ENCODE data around the gene MFAP5. TPM values are rescaled to one million over a fixed set of nuclear protein-coding genes. Genes with fewer than 3 reads are reported as not detected.

Gene MFAP5
- total RNA-seq, 1 experiment from 2014 or later: not detected

- intact Hi-C loops (cut with micrococcal nuclease; ENCODE audit: unreplicated experiment): no loop called here
- H3K4me3 Mint-ChIP-seq (ENCODE audit: low read depth, unreplicated experiment): no peak overlapping the region
Measured at GRCh38 chr12:8675591-8676036, 13.0 kb upstream of the MFAP5 start.

GRCh38 chr12:8672381-8672780, 9.8 kb upstream of the MFAP5 start:
- Mint-ChIP-seq H3K9me3 (ENCODE audit: low read depth, unreplicated experiment) (peaks cover 2% of the 10 kb centered on the region), H3K36me3 (ENCODE audit: insufficient read depth, unreplicated experiment) (no peaks in the 10 kb centered on the region), H3K27ac (ENCODE audit: unreplicated experiment) (no peak overlapping the region), H3K4me1 (ENCODE audit: low read depth, unreplicated experiment) (peaks cover 12% of the 10 kb centered on the region), H3K27me3 (ENCODE audit: unreplicated experiment) (no peaks in the 10 kb centered on the region), H3K4me3 (ENCODE audit: low read depth, unreplicated experiment) (no peak overlapping the region)
- BruUV-seq (replicated peaks): no TSS peak
- CTCF ChIA-PET: no interaction called here
- no peak for TF ChIP-seq CTCF (IDR thresholded peaks at IDR 0.05; ENCODE audit: unreplicated experiment)
- no peak for DNase-seq
- intact Hi-C loops (cut with micrococcal nuclease; ENCODE audit: unreplicated experiment): no loop called here

More at GRCh38 chr12:8675591-8676036, 13.0 kb upstream of the MFAP5 start:
- Mint-ChIP-seq H3K27me3 (ENCODE audit: unreplicated experiment) (no peaks in the 10 kb centered on the region), H3K36me3 (ENCODE audit: insufficient read depth, unreplicated experiment) (no peaks in the 10 kb centered on the region), H3K9me3 (ENCODE audit: low read depth, unreplicated experiment) (peaks cover 2% of the 10 kb centered on the region), H3K4me1 (ENCODE audit: low read depth, unreplicated experiment) (peaks cover 12% of the 10 kb centered on the region), H3K27ac (ENCODE audit: unreplicated experiment) (peak overlapping the region; percentile 33)
- DNase-seq: no peak
- CTCF ChIA-PET: no interaction called here
- BruUV-seq (replicated peaks): no TSS peak
- TF ChIP-seq CTCF (IDR thresholded peaks at IDR 0.05; ENCODE audit: unreplicated experiment): no peak

GRCh38 chr12:8668441-8668840, 5.8 kb upstream of the MFAP5 start:
- no peak for DNase-seq
- H3K4me1 Mint-ChIP-seq (ENCODE audit: low read depth, unreplicated experiment): no peaks in the 10 kb centered on the region
- BruUV-seq (replicated peaks): no TSS peak
- CTCF ChIA-PET: interaction anchor here (1.1 kb wide), 1 partner anchor 11 kb away, joined by 3 read pairs; no protein-coding TSS in a partner anchor
- peaks cover 2% of the 10 kb centered on the region for H3K9me3 Mint-ChIP-seq (ENCODE audit: low read depth, unreplicated experiment)
- H3K27ac Mint-ChIP-seq (ENCODE audit: unreplicated experiment): no peak overlapping the region
- peaks cover 13% of the 10 kb centered on the region for H3K27me3 Mint-ChIP-seq (ENCODE audit: unreplicated experiment)
- no peaks in the 10 kb centered on the region for H3K36me3 Mint-ChIP-seq (ENCODE audit: insufficient read depth, unreplicated experiment)
- no peak overlapping the region for H3K4me3 Mint-ChIP-seq (ENCODE audit: low read depth, unreplicated experiment)
- intact Hi-C loops (cut with micrococcal nuclease; ENCODE audit: unreplicated experiment): no loop called here
- TF ChIP-seq CTCF (IDR thresholded peaks at IDR 0.05; ENCODE audit: unreplicated experiment): no peak

GRCh38 chr12:8667270-8667669, 4.6 kb upstream of the MFAP5 start:
- TF ChIP-seq CTCF (IDR thresholded peaks at IDR 0.05; ENCODE audit: unreplicated experiment): no peak
- no peak for DNase-seq
- intact Hi-C loops (cut with micrococcal nuclease; ENCODE audit: unreplicated experiment): no loop called here
- no TSS peak for BruUV-seq (replicated peaks)
- peaks cover 2% of the 10 kb centered on the region for H3K9me3 Mint-ChIP-seq (ENCODE audit: low read depth, unreplicated experiment)
- no peak overlapping the region for H3K4me3 Mint-ChIP-seq (ENCODE audit: low read depth, unreplicated experiment)
- H3K27me3 Mint-ChIP-seq (ENCODE audit: unreplicated experiment): peaks cover 13% of the 10 kb centered on the region
- CTCF ChIA-PET: no interaction called here
- no peaks in the 10 kb centered on the region for H3K36me3 Mint-ChIP-seq (ENCODE audit: insufficient read depth, unreplicated experiment)
- no peaks in the 10 kb centered on the region for H3K4me1 Mint-ChIP-seq (ENCODE audit: low read depth, unreplicated experiment)
- H3K27ac Mint-ChIP-seq (ENCODE audit: unreplicated experiment): no peak overlapping the region
